Measurements from ENCODE around the gene GAK.

GRCh38 chr4:954211-955020 is 22.3 kb upstream of the GAK start:
- TF ChIP-seq CTCF (IDR thresholded peaks at IDR 0.05; ENCODE audit: borderline replicate concordance, extremely low read depth, low read length, poor library complexity, severe bottlenecking) (no peak), EZH2 (IDR thresholded peaks at IDR 0.05; ENCODE audit: borderline replicate concordance, low read depth, low read length, severe bottlenecking) (no peak)
